Naive thymus-derived CD4-positive, alpha-beta T cell (primary cell): ENCODE measurements around the gene CDH23. TPM values are rescaled to one million over a fixed set of nuclear protein-coding genes. Genes with fewer than 3 reads are reported as not detected.

ENCODE experiments used
- ATAC-seq: fragments of 150-1000 bp; cut with Tn5 transposase; 2 replicates; pipeline ENCODE4 v1.10.0; 2021; ENCODE audit warnings: mild to moderate bottlenecking, moderate library complexity
- CTCF ChIA-PET: fragments of 350-600 bp; sonication (Branson Sonifier 250); formaldehyde crosslinking; loops from one replicate; lab custom pipeline; 2021; ENCODE audit warnings: antibody characterized with exemption; lab: Charles Lee
- POLR2A ChIA-PET: fragments of 350-600 bp; sonication (Branson Sonifier 250); formaldehyde crosslinking; loops from one replicate; lab custom pipeline; 2021; ENCODE audit warnings: antibody characterized with exemption, inconsistent platforms; lab: Charles Lee
- DNase-seq, 9 donors: peaks; one replicate each; pipeline versions ENCODE4 v3.0.0 to v3.0.0-alpha.2; 2020 to 2022; ENCODE audit warnings: mixed read lengths in 1 of 9
- H3K27ac ChIP-seq: one replicate; pipeline ENCODE4 v1.7.0; 2013; ENCODE audit warnings: mild to moderate bottlenecking, low read depth, low read length, moderate library complexity
- H3K27me3 ChIP-seq, 2 donors: one replicate each; pipeline ENCODE4 v1.7.0; 2013; ENCODE audit warnings: low read length in 2 of 2, mild to moderate bottlenecking in 2 of 2, moderate library complexity in 2 of 2; ENCODE audit not compliant: control insufficient read depth in 2 of 2, insufficient read depth in 2 of 2
- H3K36me3 ChIP-seq, 3 experiments: 1 replicate in 2 of 3; 2 replicates in 1 of 3; pipeline ENCODE4 v1.7.0; 2013; ENCODE audit warnings: low read length in 3 of 3, mild to moderate bottlenecking in 3 of 3, moderate library complexity in 1 of 3; ENCODE audit not compliant: insufficient read depth in 3 of 3, control insufficient read depth in 2 of 3
- H3K4me1 ChIP-seq, 2 donors: one replicate each; pipeline ENCODE4 v1.7.0; 2013; ENCODE audit warnings: low read length in 2 of 2, mild to moderate bottlenecking in 2 of 2, moderate library complexity in 1 of 2; ENCODE audit not compliant: control insufficient read depth in 2 of 2, insufficient read depth in 2 of 2
- H3K4me3 ChIP-seq: 2 replicates; pipeline ENCODE4 v1.7.0; 2013; ENCODE audit warnings: mild to moderate bottlenecking, low read length
- H3K9me3 ChIP-seq, 3 experiments: 1 replicate in 2 of 3; 2 replicates in 1 of 3; pipeline ENCODE4 v1.7.0; 2013; ENCODE audit warnings: low read length in 3 of 3; ENCODE audit not compliant: control insufficient read depth in 2 of 3
- H3K27ac Mint-ChIP-seq, 9 donors: one replicate each; pipeline ENCODE4 v1.8.0; 2020 to 2022; ENCODE audit warnings: mixed read lengths in 9 of 9, mild to moderate bottlenecking in 8 of 9, moderate library complexity in 5 of 9, inconsistent platforms in 2 of 9
- H3K27me3 Mint-ChIP-seq, 5 donors: one replicate each; pipeline ENCODE4 v1.8.0; 2021 to 2022; ENCODE audit warnings: mixed read lengths in 5 of 5, mild to moderate bottlenecking in 1 of 5
- H3K36me3 Mint-ChIP-seq, 5 donors: one replicate each; pipeline ENCODE4 v1.8.0; 2020 to 2022; ENCODE audit warnings: mixed read lengths in 5 of 5, mild to moderate bottlenecking in 3 of 5, inconsistent platforms in 1 of 5
- H3K4me1 Mint-ChIP-seq, 7 donors: one replicate each; pipeline ENCODE4 v1.8.0; 2020 to 2022; ENCODE audit warnings: mixed read lengths in 7 of 7, mild to moderate bottlenecking in 3 of 7, inconsistent platforms in 1 of 7
- H3K4me3 Mint-ChIP-seq, 10 donors: one replicate each; pipeline ENCODE4 v1.8.0; 2020 to 2022; ENCODE audit warnings: mild to moderate bottlenecking in 10 of 10, mixed read lengths in 10 of 10, moderate library complexity in 6 of 10, inconsistent platforms in 2 of 10
- H3K9me3 Mint-ChIP-seq, 11 donors: one replicate each; pipeline ENCODE4 v1.8.0; 2020 to 2022; ENCODE audit warnings: mixed read lengths in 11 of 11, mild to moderate bottlenecking in 4 of 11, inconsistent platforms in 1 of 11, moderate library complexity in 1 of 11
- intact Hi-C, 2 donors: fragments of 100-400 bp; cut with micrococcal nuclease; formaldehyde crosslinking; loops; one replicate each; pipeline ENCODE4 v1.15.1; 2023
- polyA plus RNA-seq, 2 donors: library from polyadenylated mRNA; unstranded; fragments of 300-500 nt; fragmentation: Illumina TruSeq; gene quantifications; one replicate each; pipeline ENCODE4 v1.2.3, GENCODE V29; 2021
- total RNA-seq, 6 experiments: library from RNA in 5 of 6; stranded (reverse) in 5 of 6; gene quantifications; 1 replicate in 5 of 6; 2 replicates in 1 of 6; pipeline ENCODE4 v1.2.3 and lab custom pipeline; 2021 to 2026

The CDH23 gene
- total and polyA plus RNA-seq, 7 experiments from 2014 or later, result 1.1 to 18.3 (median 7.9) TPM

GRCh38 chr10:71846816-71847215, 450.1 kb downstream of the CDH23 start:
- Histone ChIP-seq H3K36me3 (peaks cover 0 to 6% (median 0%) of the 10 kb centered on the region in 3 experiments), H3K4me1 (peaks cover 14 to 15% of the 10 kb centered on the region in 2 donors), H3K27me3 (no peaks in the 10 kb centered on the region), H3K4me3 (no peak overlapping the region), H3K9me3 (no peaks in the 10 kb centered on the region), H3K27ac (no peak overlapping the region)
- ChIA-PET POLR2A (no interaction called here), CTCF (no interaction called here)
- peak overlapping the region in 6 of 10 donors; percentile 5 to 55 (median 36) for H3K4me3 Mint-ChIP-seq
- peaks cover 0 to 7% (median 7%) of the 10 kb centered on the region in 5 donors for H3K36me3 Mint-ChIP-seq
- H3K27me3 Mint-ChIP-seq, result no peaks in the 10 kb centered on the region
- ATAC-seq (no peak), DNase-seq (no peak)
- intact Hi-C loops, result no loop called here
- peaks cover 0 to 2% (median 0%) of the 10 kb centered on the region in 11 donors for H3K9me3 Mint-ChIP-seq
- H3K4me1 Mint-ChIP-seq, result peaks cover 52 to 86% (median 81%) of the 10 kb centered on the region in 7 donors
- H3K27ac Mint-ChIP-seq, result peak overlapping the region in 3 of 9 donors; percentile 28 to 73 (median 61)

- peaks cover 14 to 15% of the 10 kb centered on the region in 2 donors for H3K4me1 ChIP-seq
- peak overlapping the region in 2 of 10 donors; percentile 29 to 99 for H3K4me3 Mint-ChIP-seq
- peaks cover 0 to 6% (median 0%) of the 10 kb centered on the region in 3 experiments for H3K36me3 ChIP-seq
- no peaks in the 10 kb centered on the region for H3K27me3 Mint-ChIP-seq
- peaks cover 56 to 85% (median 80%) of the 10 kb centered on the region in 7 donors for H3K4me1 Mint-ChIP-seq
- CTCF ChIA-PET, result no interaction called here
- H3K27ac Mint-ChIP-seq, result peak overlapping the region in 1 of 9 donors; percentile 73
- no peak overlapping the region for H3K27ac ChIP-seq
- intact Hi-C loops, result no loop called here
- no peak overlapping the region for H3K4me3 ChIP-seq
- POLR2A ChIA-PET, result interaction anchor here (0.6 kb wide), 1 partner anchor 9 kb away, joined by 3 read pairs; no protein-coding TSS in a partner anchor
- no peaks in the 10 kb centered on the region for H3K9me3 ChIP-seq
- no peak for ATAC-seq
- peaks cover 0 to 7% (median 7%) of the 10 kb centered on the region in 5 donors for H3K36me3 Mint-ChIP-seq
- peaks cover 0 to 2% (median 0%) of the 10 kb centered on the region in 11 donors for H3K9me3 Mint-ChIP-seq
- no peaks in the 10 kb centered on the region for H3K27me3 ChIP-seq
- DNase-seq, result no peak
These were observed 450.7 kb downstream of the CDH23 start for GRCh38 chr10:71847418-71847817.

DNA sequence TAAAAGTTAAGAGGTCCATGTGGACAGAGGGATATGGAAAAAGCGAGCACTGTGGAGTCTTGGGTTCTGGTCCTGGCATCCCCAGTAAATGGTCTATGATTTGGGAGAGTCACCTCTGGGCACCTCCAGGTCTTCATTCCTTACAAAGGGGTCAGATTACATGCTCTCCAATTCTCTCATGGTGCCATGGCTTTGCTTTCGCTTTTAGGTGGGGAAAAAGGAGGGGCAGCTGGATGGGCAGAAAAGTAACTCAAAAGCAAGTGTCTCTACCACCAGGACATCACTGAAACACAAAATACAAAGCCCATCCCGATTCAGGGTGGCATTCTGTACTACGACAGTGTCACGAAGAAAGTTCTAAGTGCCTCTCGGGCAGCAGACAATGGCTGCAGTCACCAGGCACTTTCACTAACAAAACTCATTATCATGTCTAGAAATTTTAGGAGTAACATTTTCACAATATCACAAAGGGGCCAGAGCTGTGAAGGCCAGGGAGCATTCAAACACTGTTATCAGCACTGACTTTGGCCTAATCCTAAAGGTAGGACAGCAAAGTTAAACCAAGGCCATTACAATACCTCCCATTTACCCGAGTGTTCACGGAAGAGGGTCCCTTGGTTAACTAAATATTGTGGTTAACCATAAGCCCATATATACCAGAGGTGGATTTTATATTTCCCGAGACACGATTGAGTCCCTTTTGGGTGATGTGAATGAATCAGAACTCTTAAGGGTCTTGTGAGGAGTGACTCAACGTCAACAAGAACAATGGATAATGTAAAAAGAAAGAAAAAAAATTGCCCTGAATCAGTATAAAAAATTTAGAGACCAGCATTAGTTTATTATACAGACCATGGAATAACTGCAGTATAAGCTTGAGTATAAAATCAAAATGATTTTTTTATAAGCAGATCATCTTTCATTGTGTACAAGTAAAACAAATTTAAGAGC, 451.9 kb downstream of the CDH23 start:
- Histone ChIP-seq H3K4me3 (no peak overlapping the region), H3K27me3 (no peaks in the 10 kb centered on the region), H3K4me1 (peaks cover 7 to 14% of the 10 kb centered on the region in 2 donors), H3K36me3 (peaks cover 0 to 6% (median 0%) of the 10 kb centered on the region in 3 experiments), H3K9me3 (no peaks in the 10 kb centered on the region), H3K27ac (no peak overlapping the region)
- peak overlapping the region; percentile 32 to 99 (median 72) for H3K4me3 Mint-ChIP-seq
- intact Hi-C loops, result no loop called here
- H3K27me3 Mint-ChIP-seq, result no peaks in the 10 kb centered on the region
- H3K27ac Mint-ChIP-seq, result peak overlapping the region in 4 of 9 donors; percentile 10 to 73 (median 33)
- no peak for DNase-seq
- POLR2A ChIA-PET, result interaction anchor here (0.8 kb wide), 2 partner anchors 9 to 263 kb away, joined by 3 to 4 read pairs; no protein-coding TSS in a partner anchor
- H3K9me3 Mint-ChIP-seq, result peaks cover 0 to 2% (median 0%) of the 10 kb centered on the region in 11 donors
- CTCF ChIA-PET, result interaction anchor here (0.5 to 0.7 kb wide), 2 partner anchors 82 to 756 kb away, joined by 3 to 4 read pairs; no protein-coding TSS in a partner anchor
- H3K4me1 Mint-ChIP-seq, result peaks cover 45 to 73% (median 68%) of the 10 kb centered on the region in 7 donors
- no peak for ATAC-seq
- peaks cover 0 to 7% (median 7%) of the 10 kb centered on the region in 5 donors for H3K36me3 Mint-ChIP-seq

DNA sequence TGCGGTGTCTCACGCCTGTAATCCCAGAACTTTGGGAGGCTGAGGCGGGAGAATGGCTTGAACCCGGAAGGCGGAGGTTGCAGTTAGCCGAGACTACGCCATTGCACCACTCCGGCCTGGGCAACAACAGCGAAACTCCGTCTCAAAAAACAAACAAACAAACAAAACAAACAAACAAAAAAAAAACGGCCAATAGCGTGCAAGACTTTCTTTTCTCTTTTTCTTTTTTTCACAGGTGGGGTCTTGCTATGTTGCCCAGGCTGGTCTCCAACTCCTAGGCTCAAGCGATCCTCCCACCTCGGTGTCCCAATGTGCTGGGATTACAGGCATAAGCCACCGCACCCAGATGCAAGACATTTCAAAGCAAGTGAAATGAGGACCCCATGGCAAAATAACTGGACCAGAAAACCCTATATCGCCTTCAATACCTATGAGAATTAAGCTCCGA, 452.8 kb downstream of the CDH23 start:
- CTCF ChIA-PET, result interaction anchor here (0.7 to 1.6 kb wide), 2 partner anchors 12 to 81 kb away, joined by 4 to 6 read pairs; no protein-coding TSS in a partner anchor
- Mint-ChIP-seq H3K27me3 (no peaks in the 10 kb centered on the region), H3K4me1 (peaks cover 41 to 64% (median 61%) of the 10 kb centered on the region in 7 donors), H3K9me3 (peaks cover 0 to 2% (median 0%) of the 10 kb centered on the region in 11 donors), H3K4me3 (peak overlapping the region; percentile 91 to 99 (median 96)), H3K36me3 (peaks cover 0 to 7% (median 7%) of the 10 kb centered on the region in 5 donors), H3K27ac (peak overlapping the region in 2 of 9 donors; percentile 80 to 85)
- POLR2A ChIA-PET, result interaction anchor here (0.8 to 1.9 kb wide), 3 partner anchors 9 to 264 kb away, joined by 3 to 4 read pairs (median 4); no protein-coding TSS in a partner anchor
- no peak for ATAC-seq
- no peak overlapping the region for H3K27ac ChIP-seq
- peaks cover 7 to 14% of the 10 kb centered on the region in 2 donors for H3K4me1 ChIP-seq
- H3K4me3 ChIP-seq, result peak overlapping the region; percentile 92
- intact Hi-C loops, result no loop called here
- H3K36me3 ChIP-seq, result peaks cover 0 to 6% (median 0%) of the 10 kb centered on the region in 3 experiments
- H3K9me3 ChIP-seq, result no peaks in the 10 kb centered on the region
- DNase-seq, result no peak
- no peaks in the 10 kb centered on the region for H3K27me3 ChIP-seq

- Histone ChIP-seq H3K4me1 (peaks cover 7 to 14% of the 10 kb centered on the region in 2 donors), H3K27me3 (no peaks in the 10 kb centered on the region), H3K9me3 (no peaks in the 10 kb centered on the region), H3K27ac (peak overlapping the region; percentile 79), H3K4me3 (peak overlapping the region; percentile 92), H3K36me3 (peaks cover 0 to 6% (median 0%) of the 10 kb centered on the region in 3 experiments)
- H3K4me3 Mint-ChIP-seq, result peak overlapping the region; percentile 91 to 99 (median 96)
- intact Hi-C loops, result loop anchor here (2.0 to 5.0 kb wide), 8 partner anchors 17 to 1448 kb away; partner anchors contain the start of genes DNAJB12 (in 2 of the 2), EIF4EBP2 (in 1 of the 2) and MCU (in 1 of the 2)
- H3K4me1 Mint-ChIP-seq, result peaks cover 39 to 57% (median 55%) of the 10 kb centered on the region in 7 donors
- peaks cover 0 to 5% (median 3%) of the 10 kb centered on the region in 5 donors for H3K36me3 Mint-ChIP-seq
- DNase-seq (no peak), ATAC-seq (no peak)
- ChIA-PET POLR2A (interaction anchor here (0.5 to 1.9 kb wide), 18 partner anchors 10 to 477 kb away, joined by 3 to 10 read pairs (median 4); partner anchors contain the start of genes ANAPC16 and VSIR), CTCF (interaction anchor here (1.6 kb wide), 1 partner anchor 13 kb away, joined by 6 read pairs; no protein-coding TSS in a partner anchor)
- H3K27ac Mint-ChIP-seq, result peak overlapping the region; percentile 79 to 96 (median 86)
- H3K27me3 Mint-ChIP-seq, result no peaks in the 10 kb centered on the region
- H3K9me3 Mint-ChIP-seq, result peaks cover 0 to 2% (median 0%) of the 10 kb centered on the region in 11 donors
These were observed 453.5 kb downstream of the CDH23 start for GRCh38 chr10:71850021-71850742.
